Tibial nerve (tissue), 3 donors: ENCODE data around the gene PRAMEF5.
"Not testable (repeated sequence)": the region's sequence is repeated elsewhere in the genome, so short reads cannot be mapped to it uniquely, and the experiment has no call there.

Experiments used
- CTCF ChIP-seq, 5 experiments: fragments of 200-600 bp in 3 of 5; fragments of 450-650 bp in 2 of 5; sonication (generic) in 3 of 5; IDR thresholded peaks; one replicate each; pipeline ENCODE4 v1.5.1; 2016 to 2019; ENCODE audit warnings: antibody characterized with exemption in 5 of 5, mild to moderate bottlenecking in 3 of 5, moderate library complexity in 2 of 5
- POLR2A ChIP-seq, 2 donors: fragments of 450-650 bp; IDR thresholded peaks; one replicate each; pipeline ENCODE4 v1.6.1; 2017; ENCODE audit warnings: antibody characterized with exemption in 2 of 2, mild to moderate bottlenecking in 2 of 2, moderate library complexity in 2 of 2

- not testable (repeated sequence) for TF ChIP-seq POLR2A, CTCF (IDR thresholded peaks at IDR 0.05)
These were observed 7.5 kb upstream of the PRAMEF5 start for GRCh38 chr1:13246554-13246871.
